ENCODE data around the gene CYP27B1. TPM values are rescaled to one million over a fixed set of nuclear protein-coding genes. Genes with fewer than 3 reads are reported as not detected.
A peak's percentile ranks its signal among the peaks of the same experiment; 100 is the strongest.

The CYP27B1 gene
- total and polyA plus RNA-seq, 9 of the 15 experiments (the other 6 are each of a cell fraction or from before 2014, with no cell fraction given) = 0.18 to 4.2 (median 1.8) TPM

DNA sequence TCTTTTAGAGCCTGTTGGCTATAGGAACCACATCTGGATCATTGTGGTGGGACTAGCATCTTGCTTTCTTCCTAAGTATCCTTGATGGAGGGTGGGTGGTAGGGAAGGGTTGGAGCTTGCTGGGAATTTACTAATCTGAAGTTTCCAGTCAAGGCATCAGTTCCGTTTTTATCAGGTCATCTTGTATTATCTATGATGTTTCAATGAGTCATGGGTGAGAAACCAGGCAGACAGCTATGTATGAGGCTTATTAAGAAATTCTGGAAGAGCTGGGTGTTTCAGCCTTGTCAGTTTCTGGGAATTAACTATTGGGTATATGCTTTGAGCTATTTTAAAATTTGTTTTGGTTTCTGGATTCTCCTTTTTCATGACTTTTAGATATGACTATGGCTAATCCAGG, 27.0 kb upstream of the CYP27B1 start:
- no peak overlapping the region for H3K9ac ChIP-seq (ENCODE audit: insufficient read depth in 1 of 2, low read depth in 2 of 2, low read length in 2 of 2)
- WGBS (ENCODE audit: insufficient coverage, low coverage, missing lambda C conversion rate) = 0% methylated on average over 1 of the region's 1 CpG
- CTCF ChIA-PET (ENCODE audit: low intra/inter-chr PET ratio) = no interaction called here
- no peak for ATAC-seq
- H3K4me3 ChIP-seq = no peak overlapping the region
- H3K9me3 ChIP-seq (replicated peaks; ENCODE audit: control insufficient read depth, insufficient read depth, low read depth, low read length) = no peaks in the 10 kb centered on the region
- no peaks in the 10 kb centered on the region for H3K9me1 ChIP-seq (ENCODE audit: control insufficient read depth, insufficient read depth, low read length)
- H3K27me3 ChIP-seq (ENCODE audit: control insufficient read depth in 2 of 2, insufficient read depth in 2 of 2, low read length in 2 of 2) = no peaks in the 10 kb centered on the region
- peak overlapping the region; percentile 10; the same call in 1 of the 3 replicates for H3K27ac ChIP-seq (ENCODE audit: extremely low read depth, low read depth, low read length)
- no peaks in the 10 kb centered on the region for H4K20me1 ChIP-seq (replicated peaks; ENCODE audit: control insufficient read depth, insufficient read depth, low read length)
- intact Hi-C loops (cut with micrococcal nuclease) = no loop called here
- H3K36me3 ChIP-seq (ENCODE audit: control insufficient read depth, insufficient read depth, low read length) = peaks cover 79% of the 10 kb centered on the region
- POLR2A ChIA-PET = interaction anchor here (0.6 to 2.1 kb wide), 6 partner anchors 9 to 229 kb away, joined by 4 to 7 read pairs (median 5); partner anchors contain the start of gene TSFM
- in situ Hi-C loops (cut with MboI) = no loop called here
- no TSS peak for BruUV-seq (replicated peaks)
- peak; percentile 61 for FAIRE-seq
- no peak overlapping the region for H2AFZ ChIP-seq (ENCODE audit: low read depth, low read length)
- H3K4me2 ChIP-seq (ENCODE audit: insufficient read depth, low read length) = no peak overlapping the region
- H3K4me1 ChIP-seq (replicated peaks in 1 of 2; ENCODE audit: control insufficient read depth in 2 of 2, insufficient read depth in 2 of 2, low read length in 2 of 2) = peaks cover 2 to 4% of the 10 kb centered on the region in 2 experiments; a peak in 2 of 5 replicates
- H3K79me2 ChIP-seq (ENCODE audit: control insufficient read depth, insufficient read depth, low read length) = peaks cover 4% of the 10 kb centered on the region; the same call in 1 of the 3 replicates
- DNase-seq (ENCODE audit: extremely low read depth in 1 of 4, low spot score in 3 of 4) = no peak
- peak; percentile 24 for TF ChIP-seq FOS (IDR thresholded peaks at IDR 0.05; ENCODE audit: extremely low read depth, insufficient read length)
- TF ChIP-seq DPF2 (IDR thresholded peaks at IDR 0.05) = 0 out of 2 replicates have a peak, but pooled peaks have one; percentile 43
- peak; percentile 70 for TF ChIP-seq JUN (IDR thresholded peaks at IDR 0.05; ENCODE audit: borderline replicate concordance, low read depth, low read length)
- TF ChIP-seq JUN (CRISPR knock-in tag; IDR thresholded peaks at IDR 0.05; ENCODE audit: borderline replicate concordance) = no peak
- TF ChIP-seq, protein P1, sequence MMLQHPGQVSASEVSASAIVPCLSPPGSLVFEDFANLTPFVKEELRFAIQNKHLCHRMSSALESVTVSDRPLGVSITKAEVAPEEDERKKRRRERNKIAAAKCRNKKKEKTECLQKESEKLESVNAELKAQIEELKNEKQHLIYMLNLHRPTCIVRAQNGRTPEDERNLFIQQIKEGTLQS (IDR thresholded peaks at IDR 0.05) = peak; percentile 67
- TF ChIP-seq, protein P1 (CRISPR knock-in tag; conservative IDR thresholded peaks at IDR 0.05) = no peak
- TF ChIP-seq NCOA6 (IDR thresholded peaks at IDR 0.05) = no peak
- TF ChIP-seq SETDB1 (IDR thresholded peaks at IDR 0.05; ENCODE audit: low read length) = no peak
- no peak for TF ChIP-seq ZNF699 (CRISPR knock-in tag; IDR thresholded peaks at IDR 0.05; ENCODE audit: insufficient replicate concordance)
- TF ChIP-seq SMARCE1 (IDR thresholded peaks at IDR 0.05) = peak; percentile 70; the same call in 1 of the 2 replicates
- TF ChIP-seq, protein P2, sequence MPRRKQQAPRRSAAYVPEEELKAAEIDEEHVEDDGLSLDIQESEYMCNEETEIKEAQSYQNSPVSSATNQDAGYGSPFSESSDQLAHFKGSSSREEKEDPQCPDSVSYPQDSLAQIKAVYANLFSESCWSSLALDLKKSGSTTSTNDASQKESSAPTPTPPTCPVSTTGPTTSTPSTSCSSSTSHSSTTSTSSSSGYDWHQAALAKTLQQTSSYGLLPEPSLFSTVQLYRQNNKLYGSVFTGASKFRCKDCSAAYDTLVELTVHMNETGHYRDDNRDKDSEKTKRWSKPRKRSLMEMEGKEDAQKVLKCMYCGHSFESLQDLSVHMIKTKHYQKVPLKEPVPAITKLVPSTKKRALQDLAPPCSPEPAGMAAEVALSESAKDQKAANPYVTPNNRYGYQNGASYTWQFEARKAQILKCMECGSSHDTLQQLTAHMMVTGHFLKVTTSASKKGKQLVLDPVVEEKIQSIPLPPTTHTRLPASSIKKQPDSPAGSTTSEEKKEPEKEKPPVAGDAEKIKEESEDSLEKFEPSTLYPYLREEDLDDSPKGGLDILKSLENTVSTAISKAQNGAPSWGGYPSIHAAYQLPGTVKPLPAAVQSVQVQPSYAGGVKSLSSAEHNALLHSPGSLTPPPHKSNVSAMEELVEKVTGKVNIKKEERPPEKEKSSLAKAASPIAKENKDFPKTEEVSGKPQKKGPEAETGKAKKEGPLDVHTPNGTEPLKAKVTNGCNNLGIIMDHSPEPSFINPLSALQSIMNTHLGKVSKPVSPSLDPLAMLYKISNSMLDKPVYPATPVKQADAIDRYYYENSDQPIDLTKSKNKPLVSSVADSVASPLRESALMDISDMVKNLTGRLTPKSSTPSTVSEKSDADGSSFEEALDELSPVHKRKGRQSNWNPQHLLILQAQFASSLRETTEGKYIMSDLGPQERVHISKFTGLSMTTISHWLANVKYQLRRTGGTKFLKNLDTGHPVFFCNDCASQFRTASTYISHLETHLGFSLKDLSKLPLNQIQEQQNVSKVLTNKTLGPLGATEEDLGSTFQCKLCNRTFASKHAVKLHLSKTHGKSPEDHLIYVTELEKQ (CRISPR knock-in tag; IDR thresholded peaks at IDR 0.05) = no peak
- no peak for TF ChIP-seq RFX5 (IDR thresholded peaks at IDR 0.05; ENCODE audit: low read depth, low read length)
- no peak for TF ChIP-seq SFPQ (IDR thresholded peaks at IDR 0.05; ENCODE audit: low read depth, low read length)
- peak; percentile 66 for TF ChIP-seq SMARCA4 (IDR thresholded peaks at IDR 0.05)
- TF ChIP-seq TRIM24 (IDR thresholded peaks at IDR 0.05) = no peak
- no peak for TF ChIP-seq FOXJ3 (CRISPR knock-in tag; IDR thresholded peaks at IDR 0.05)
- TF ChIP-seq ELF4 (CRISPR knock-in tag; IDR thresholded peaks at IDR 0.05) = no peak
- no peak for TF ChIP-seq SNRNP70 (optimal IDR thresholded peaks at IDR 0.05; ENCODE audit: low read depth, low read length)
